Measurements from ENCODE around the gene DPM2.

DNA sequence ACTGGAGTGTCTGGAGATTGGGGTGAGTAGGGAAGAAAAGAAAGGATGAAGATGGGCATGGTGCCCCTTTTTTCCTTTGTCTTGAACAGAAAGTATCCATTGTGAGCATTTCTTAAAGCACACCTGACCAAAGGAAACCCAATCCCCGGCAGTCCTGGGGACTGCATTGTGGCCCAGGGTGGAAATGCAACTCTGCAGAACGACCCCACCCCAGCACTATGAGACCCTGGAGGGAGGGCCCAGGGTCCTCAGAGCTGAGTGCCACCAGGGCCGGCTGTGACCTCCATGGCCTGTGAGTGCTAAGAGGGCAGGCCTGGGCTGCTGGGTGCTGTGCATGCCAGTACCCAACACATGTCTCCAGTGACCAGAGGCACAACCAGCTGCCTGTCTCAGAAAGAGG, 24.6 kb upstream of the DPM2 start:
- TF ChIP-seq, protein P1, sequence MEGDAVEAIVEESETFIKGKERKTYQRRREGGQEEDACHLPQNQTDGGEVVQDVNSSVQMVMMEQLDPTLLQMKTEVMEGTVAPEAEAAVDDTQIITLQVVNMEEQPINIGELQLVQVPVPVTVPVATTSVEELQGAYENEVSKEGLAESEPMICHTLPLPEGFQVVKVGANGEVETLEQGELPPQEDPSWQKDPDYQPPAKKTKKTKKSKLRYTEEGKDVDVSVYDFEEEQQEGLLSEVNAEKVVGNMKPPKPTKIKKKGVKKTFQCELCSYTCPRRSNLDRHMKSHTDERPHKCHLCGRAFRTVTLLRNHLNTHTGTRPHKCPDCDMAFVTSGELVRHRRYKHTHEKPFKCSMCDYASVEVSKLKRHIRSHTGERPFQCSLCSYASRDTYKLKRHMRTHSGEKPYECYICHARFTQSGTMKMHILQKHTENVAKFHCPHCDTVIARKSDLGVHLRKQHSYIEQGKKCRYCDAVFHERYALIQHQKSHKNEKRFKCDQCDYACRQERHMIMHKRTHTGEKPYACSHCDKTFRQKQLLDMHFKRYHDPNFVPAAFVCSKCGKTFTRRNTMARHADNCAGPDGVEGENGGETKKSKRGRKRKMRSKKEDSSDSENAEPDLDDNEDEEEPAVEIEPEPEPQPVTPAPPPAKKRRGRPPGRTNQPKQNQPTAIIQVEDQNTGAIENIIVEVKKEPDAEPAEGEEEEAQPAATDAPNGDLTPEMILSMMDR (IDR thresholded peaks at IDR 0.05), result no peak
- no peak for TF ChIP-seq POLR2A (IDR thresholded peaks at IDR 0.05)
